Measurements from ENCODE around the gene CYSLTR2. TPM values are rescaled to one million over a fixed set of nuclear protein-coding genes. Genes with fewer than 3 reads are reported as not detected.

The CYSLTR2 gene
- total RNA-seq, 1 experiment from 2014 or later: not detected

DNA sequence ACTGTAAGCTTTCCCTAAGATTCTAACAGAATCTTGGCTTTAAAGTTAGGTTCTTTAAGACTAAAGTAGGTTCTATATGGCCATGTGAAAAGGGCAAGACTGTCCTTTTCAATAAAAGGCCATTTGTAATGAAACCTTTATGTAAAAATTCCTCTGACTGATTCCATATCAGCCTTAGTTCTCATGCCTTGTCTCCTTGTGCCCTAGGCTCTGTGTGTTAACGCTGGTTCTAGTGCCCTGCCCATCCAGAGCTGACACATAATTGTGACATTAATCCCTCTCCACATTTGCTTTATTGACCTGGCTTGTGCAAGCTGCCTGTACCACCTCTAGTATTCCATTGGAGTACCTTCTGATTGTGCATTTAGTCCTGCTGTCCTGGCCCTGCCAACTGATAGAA lies 28.2 kb downstream of the CYSLTR2 start:
- no peaks in the 10 kb centered on the region for H3K36me3 Mint-ChIP-seq (ENCODE audit: insufficient read depth, unreplicated experiment)
- H3K27ac Mint-ChIP-seq (ENCODE audit: unreplicated experiment): no peak overlapping the region
- no peak overlapping the region for H3K4me3 Mint-ChIP-seq (ENCODE audit: low read depth, unreplicated experiment)
- intact Hi-C loops (cut with micrococcal nuclease; ENCODE audit: unreplicated experiment): no loop called here
- no peak for DNase-seq
- no peaks in the 10 kb centered on the region for H3K4me1 Mint-ChIP-seq (ENCODE audit: low read depth, unreplicated experiment)
- peaks cover 32% of the 10 kb centered on the region for H3K27me3 Mint-ChIP-seq (ENCODE audit: unreplicated experiment)
- CTCF ChIA-PET: no interaction called here
- no TSS peak for BruUV-seq (replicated peaks)
- peaks cover 2% of the 10 kb centered on the region for H3K9me3 Mint-ChIP-seq (ENCODE audit: low read depth, unreplicated experiment)
- TF ChIP-seq, protein P1, sequence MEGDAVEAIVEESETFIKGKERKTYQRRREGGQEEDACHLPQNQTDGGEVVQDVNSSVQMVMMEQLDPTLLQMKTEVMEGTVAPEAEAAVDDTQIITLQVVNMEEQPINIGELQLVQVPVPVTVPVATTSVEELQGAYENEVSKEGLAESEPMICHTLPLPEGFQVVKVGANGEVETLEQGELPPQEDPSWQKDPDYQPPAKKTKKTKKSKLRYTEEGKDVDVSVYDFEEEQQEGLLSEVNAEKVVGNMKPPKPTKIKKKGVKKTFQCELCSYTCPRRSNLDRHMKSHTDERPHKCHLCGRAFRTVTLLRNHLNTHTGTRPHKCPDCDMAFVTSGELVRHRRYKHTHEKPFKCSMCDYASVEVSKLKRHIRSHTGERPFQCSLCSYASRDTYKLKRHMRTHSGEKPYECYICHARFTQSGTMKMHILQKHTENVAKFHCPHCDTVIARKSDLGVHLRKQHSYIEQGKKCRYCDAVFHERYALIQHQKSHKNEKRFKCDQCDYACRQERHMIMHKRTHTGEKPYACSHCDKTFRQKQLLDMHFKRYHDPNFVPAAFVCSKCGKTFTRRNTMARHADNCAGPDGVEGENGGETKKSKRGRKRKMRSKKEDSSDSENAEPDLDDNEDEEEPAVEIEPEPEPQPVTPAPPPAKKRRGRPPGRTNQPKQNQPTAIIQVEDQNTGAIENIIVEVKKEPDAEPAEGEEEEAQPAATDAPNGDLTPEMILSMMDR (IDR thresholded peaks at IDR 0.05; ENCODE audit: unreplicated experiment): no peak

- H3K27me3 Mint-ChIP-seq (ENCODE audit: unreplicated experiment): peaks cover 27% of the 10 kb centered on the region
Measured at GRCh38 chr13:48682436-48682835, 28.7 kb downstream of the CYSLTR2 start.

GRCh38 chr13:48686636-48687210 lies 33.0 kb downstream of the CYSLTR2 start:
- DNase-seq: no peak
- no TSS peak for BruUV-seq (replicated peaks)
- intact Hi-C loops (cut with micrococcal nuclease; ENCODE audit: unreplicated experiment): no loop called here
- Mint-ChIP-seq H3K4me1 (ENCODE audit: low read depth, unreplicated experiment) (no peaks in the 10 kb centered on the region), H3K36me3 (ENCODE audit: insufficient read depth, unreplicated experiment) (no peaks in the 10 kb centered on the region), H3K4me3 (ENCODE audit: low read depth, unreplicated experiment) (no peak overlapping the region), H3K9me3 (ENCODE audit: low read depth, unreplicated experiment) (peaks cover 5% of the 10 kb centered on the region), H3K27me3 (ENCODE audit: unreplicated experiment) (no peaks in the 10 kb centered on the region), H3K27ac (ENCODE audit: unreplicated experiment) (no peak overlapping the region)
- TF ChIP-seq, protein P1 (IDR thresholded peaks at IDR 0.05; ENCODE audit: unreplicated experiment): no peak
- CTCF ChIA-PET: no interaction called here

More at GRCh38 chr13:48682436-48682835, 28.7 kb downstream of the CYSLTR2 start:
- CTCF ChIA-PET: no interaction called here
- no peak overlapping the region for H3K4me3 Mint-ChIP-seq (ENCODE audit: low read depth, unreplicated experiment)
- peaks cover 2% of the 10 kb centered on the region for H3K9me3 Mint-ChIP-seq (ENCODE audit: low read depth, unreplicated experiment)
- no TSS peak for BruUV-seq (replicated peaks)
- H3K27ac Mint-ChIP-seq (ENCODE audit: unreplicated experiment): no peak overlapping the region
- H3K36me3 Mint-ChIP-seq (ENCODE audit: insufficient read depth, unreplicated experiment): no peaks in the 10 kb centered on the region
- TF ChIP-seq, protein P1 (IDR thresholded peaks at IDR 0.05; ENCODE audit: unreplicated experiment): no peak
- no peaks in the 10 kb centered on the region for H3K4me1 Mint-ChIP-seq (ENCODE audit: low read depth, unreplicated experiment)
- intact Hi-C loops (cut with micrococcal nuclease; ENCODE audit: unreplicated experiment): no loop called here
- no peak for DNase-seq

DNA sequence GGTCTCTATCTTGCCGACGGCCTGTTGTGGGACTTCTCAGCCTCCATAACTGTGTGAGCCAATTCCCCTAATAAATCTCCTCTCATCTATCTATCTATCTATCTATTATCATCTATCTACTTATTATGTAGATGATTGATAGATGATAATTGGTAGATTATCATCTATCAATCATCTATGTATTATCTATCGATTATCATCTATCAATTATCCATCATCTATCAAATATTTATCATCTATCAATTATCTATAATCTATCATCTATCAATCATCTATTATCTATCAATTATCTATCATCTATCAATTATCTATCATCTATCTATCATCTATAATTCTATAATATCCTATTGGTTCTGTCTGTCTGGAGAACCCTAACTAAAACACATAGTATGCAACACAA lies 33.5 kb downstream of the CYSLTR2 start:
- CTCF ChIA-PET: no interaction called here
- no TSS peak for BruUV-seq (replicated peaks)
- Mint-ChIP-seq H3K27ac (ENCODE audit: unreplicated experiment) (no peak overlapping the region), H3K4me3 (ENCODE audit: low read depth, unreplicated experiment) (no peak overlapping the region), H3K4me1 (ENCODE audit: low read depth, unreplicated experiment) (no peaks in the 10 kb centered on the region), H3K9me3 (ENCODE audit: low read depth, unreplicated experiment) (peaks cover 5% of the 10 kb centered on the region), H3K27me3 (ENCODE audit: unreplicated experiment) (no peaks in the 10 kb centered on the region), H3K36me3 (ENCODE audit: insufficient read depth, unreplicated experiment) (no peaks in the 10 kb centered on the region)
- DNase-seq: no peak
- intact Hi-C loops (cut with micrococcal nuclease; ENCODE audit: unreplicated experiment): no loop called here
- TF ChIP-seq, protein P1 (IDR thresholded peaks at IDR 0.05; ENCODE audit: unreplicated experiment): no peak

All from Calu3 (cell line).